IPS DF 4.7 (cell line): ENCODE data around the gene EXOSC7.
"Not testable (repeated sequence)": the region's sequence is repeated elsewhere in the genome, so short reads cannot be mapped to it uniquely, and the experiment has no call there.

ENCODE experiments used
- DNase-seq: peaks from one replicate; pipeline ENCODE4 v3.0.0-alpha.2; 2013; ENCODE audit warnings: low spot score; ENCODE audit errors: extremely low read depth

Gene EXOSC7

DNA sequence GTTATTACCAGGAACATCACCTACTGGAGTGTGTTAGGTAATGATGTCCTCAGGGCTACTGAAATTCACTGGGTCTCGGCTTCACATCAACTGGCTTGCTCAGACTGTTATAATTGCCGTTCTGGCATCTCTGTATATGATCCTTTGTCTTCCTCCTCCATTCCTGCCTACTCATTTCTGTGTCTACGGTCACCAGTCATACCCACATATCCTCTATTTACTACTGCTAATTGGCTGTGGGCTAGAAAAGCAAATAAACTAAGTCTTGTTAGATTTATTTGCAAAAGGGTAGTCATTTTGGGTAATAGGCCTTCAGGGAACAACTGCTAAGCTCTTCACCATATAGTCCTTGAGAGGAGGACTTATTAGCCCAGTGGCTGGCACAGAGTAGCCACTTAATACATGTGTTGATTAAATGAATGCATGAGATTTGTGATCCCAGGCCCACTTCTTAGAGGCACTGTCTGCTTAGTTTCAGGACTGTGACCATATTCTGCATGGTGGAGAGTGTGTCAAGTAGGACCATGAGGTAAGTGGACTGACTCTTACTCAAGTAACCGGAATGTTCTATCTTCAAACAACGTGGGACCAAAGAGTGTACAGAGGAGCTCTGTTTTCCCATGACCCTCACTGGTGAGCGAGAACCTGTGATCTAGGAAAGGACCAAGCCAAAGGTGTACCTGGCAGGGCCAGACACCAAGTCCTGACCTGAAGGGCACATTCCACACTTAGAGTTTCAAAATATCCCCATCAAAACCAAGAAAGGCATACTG lies 13.2 kb upstream of the EXOSC7 start:
- DNase-seq, result no peak

- no peak for DNase-seq
Observed at GRCh38 chr3:44963571-44964325, 12.3 kb upstream of the EXOSC7 start.

DNA sequence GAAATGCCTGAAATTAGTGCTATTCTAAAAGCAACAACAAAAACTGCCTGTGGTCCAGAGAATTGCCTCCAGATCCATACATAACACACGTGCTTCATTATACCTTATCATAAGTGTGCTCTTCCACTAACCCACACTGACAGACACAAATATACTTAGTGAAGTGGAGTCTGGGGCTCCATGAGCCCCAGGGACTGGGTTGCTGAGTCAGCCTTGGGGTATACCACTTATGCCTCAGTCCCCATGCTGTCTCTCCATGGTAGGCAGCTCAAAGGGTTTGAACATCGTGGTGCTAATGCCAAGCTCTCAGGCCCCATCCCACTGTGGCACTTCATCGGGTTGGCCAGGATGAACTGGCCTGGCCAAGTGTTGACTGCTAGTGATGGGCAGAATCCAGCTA lies 10.9 kb upstream of the EXOSC7 start:
- DNase-seq, result no peak

GRCh38 chr3:44966795-44967278 lies 9.2 kb upstream of the EXOSC7 start:
- no peak for DNase-seq

GRCh38 chr3:44968447-44968858 lies 7.6 kb upstream of the EXOSC7 start:
- no peak for DNase-seq

DNA sequence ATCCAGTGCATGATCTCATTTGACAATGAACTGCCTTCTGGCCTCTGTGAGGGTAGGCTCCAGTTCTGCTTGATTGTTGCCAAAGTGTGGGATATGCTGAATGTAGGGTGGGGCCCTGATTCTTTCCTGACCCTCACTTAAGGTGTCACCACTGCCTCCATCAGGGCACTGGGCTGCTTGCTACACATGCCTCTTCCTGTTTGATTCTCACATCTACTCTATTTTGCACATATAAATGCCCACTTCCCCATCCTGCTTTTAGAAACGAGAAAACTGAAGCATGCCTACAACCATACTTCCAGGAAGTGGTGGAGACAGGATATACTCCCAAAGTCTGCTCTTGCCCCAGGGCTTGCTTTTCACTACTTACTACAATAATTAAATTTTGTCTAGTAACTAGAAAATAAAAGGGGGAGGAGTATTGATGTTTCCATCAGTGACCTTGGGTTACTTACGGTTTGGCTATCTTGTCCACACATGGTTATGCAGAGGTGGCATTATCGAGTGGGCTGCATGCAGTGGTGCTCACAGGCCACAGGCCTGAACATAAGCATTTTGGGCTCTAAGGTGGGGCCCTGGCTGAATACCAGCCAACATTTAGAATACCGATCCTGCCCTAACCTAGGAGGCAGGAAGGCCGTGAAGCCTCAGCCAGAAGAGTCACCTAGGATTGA lies 6.8 kb upstream of the EXOSC7 start:
- no peak for DNase-seq

GRCh38 chr3:44969828-44970179 lies 6.2 kb upstream of the EXOSC7 start:
- DNase-seq, result no peak

GRCh38 chr3:44970926-44971490 lies 5.0 kb upstream of the EXOSC7 start:
- DNase-seq, result no peak

DNA sequence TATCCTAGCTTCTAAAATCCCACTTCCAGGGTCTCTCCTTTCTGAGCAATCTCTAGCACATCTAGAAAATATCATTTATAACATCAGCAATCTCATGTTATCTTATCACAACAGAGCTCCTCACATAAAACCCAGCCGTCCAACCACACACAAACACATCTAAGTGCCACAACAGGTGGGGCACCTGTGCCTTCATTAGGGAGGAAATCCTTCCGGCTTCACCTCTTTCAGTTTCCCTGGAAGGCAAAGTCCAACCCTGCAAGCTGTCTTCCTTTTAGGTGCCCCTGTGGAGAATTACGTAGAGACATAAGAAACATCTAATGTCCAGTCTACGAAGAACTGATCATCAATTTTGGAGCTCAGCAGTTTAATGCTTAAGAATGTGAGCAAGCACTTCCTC lies 1.6 kb upstream of the EXOSC7 start:
- no peak for DNase-seq

- DNase-seq, result no peak
Observed at GRCh38 chr3:44981220-44981619, 5.2 kb downstream of the EXOSC7 start.

DNA sequence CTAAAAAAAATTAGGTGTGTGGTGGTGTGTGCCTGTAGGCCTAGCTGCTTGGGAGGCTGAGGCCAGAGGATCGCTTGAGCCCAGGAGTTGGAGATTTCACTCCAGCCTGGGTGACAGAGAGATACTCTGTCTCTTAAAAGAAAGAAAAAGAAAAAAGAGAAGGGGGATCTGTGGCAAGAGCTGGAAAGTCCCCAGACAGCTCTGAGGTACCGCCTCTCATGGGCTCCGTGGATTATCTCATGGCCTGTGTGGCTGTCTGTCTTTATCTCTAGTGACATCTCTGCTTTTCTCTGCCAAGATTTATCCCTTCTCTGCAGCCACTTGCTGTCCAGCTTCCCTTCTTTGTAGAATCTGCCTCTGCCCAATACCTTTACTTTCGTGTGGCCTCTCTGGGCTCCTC lies 5.7 kb downstream of the EXOSC7 start:
- no peak for DNase-seq

GRCh38 chr3:44982817-44983216 lies 6.8 kb downstream of the EXOSC7 start:
- DNase-seq, result no peak

DNA sequence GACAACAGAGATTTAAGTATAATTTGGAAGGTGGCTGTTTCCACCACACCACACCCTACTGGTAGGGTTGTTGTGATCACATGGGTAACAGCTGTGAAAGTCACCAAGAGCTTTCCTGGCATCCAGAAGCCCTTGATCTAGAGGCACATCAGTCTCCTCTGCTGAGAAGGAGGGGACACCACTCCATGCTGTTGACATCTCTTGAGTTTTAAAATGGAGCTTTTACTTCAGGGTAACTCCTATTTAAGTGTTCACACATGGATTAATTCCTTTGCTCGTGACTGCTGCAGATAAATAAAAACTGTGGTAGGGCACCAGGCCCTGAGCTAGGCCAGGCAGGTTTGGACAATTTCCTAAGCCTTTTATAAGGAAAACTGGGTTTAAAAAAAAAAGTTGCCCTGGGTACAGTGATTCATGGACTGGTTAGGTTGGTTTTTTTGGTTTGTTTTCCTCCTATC lies 7.5 kb downstream of the EXOSC7 start:
- no peak for DNase-seq

GRCh38 chr3:44984335-44984734 lies 8.3 kb downstream of the EXOSC7 start:
- DNase-seq, result no peak

DNA sequence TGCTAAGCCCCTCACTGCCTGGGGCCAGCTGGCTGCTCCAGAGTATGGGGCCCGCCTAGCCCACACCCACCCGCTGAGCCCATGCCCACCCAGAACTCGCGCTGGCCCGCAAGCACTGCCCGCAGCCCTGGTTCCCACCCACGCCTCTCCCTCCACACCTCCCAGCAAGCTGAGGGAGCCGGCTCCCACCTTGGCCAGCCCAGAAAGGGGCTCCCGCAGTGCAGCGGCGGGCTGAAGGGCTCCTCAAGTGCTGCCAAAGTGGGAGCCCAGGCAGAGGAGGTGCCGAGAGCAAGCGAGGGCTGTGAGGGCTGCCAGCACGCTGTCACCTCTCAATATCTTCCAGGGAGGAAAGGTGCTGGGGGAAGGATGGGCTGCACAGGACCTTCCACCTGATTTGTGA lies 10.3 kb downstream of the EXOSC7 start:
- not testable (repeated sequence) for DNase-seq

DNA sequence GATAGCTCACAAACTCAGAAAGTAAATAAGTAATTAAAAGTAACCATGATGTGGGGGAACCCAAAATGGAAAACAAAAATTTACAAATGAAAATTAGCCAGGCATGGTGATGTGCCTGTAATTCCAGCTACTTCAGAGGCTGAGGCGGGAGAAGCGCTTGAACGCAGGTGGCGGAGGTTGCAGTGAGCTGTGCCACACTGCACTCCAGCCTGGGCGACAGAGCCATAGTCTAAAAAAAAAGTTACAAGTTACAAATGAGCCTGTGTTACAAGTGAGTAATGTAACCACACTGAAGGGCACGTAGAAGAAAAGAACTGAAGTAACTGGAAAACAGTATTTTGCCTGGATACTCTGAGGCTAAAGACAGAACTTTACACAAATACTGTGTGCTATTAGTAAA lies 11.3 kb downstream of the EXOSC7 start:
- DNase-seq, result no peak

DNA sequence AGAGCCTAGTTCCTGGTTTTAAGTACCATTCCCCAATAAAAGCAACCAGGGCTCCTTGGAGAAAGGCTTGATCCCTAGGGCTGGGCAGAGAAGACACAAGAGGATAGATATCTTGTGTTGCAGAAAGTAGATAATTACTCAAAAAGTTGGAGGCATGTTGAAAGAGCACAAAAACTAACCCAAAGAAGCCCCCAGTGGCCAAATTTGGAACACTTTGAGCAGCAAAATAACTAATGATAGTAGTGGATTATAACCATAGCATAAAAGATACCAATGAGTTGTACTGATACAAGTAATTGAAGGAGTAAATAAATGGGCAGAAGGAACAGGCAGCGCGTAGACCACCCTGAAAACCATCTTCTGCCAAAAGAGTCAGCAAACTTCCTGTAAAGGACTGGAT lies 12.0 kb downstream of the EXOSC7 start:
- no peak for DNase-seq

GRCh38 chr3:44989141-44989540 lies 13.1 kb downstream of the EXOSC7 start:
- DNase-seq, result no peak

DNA sequence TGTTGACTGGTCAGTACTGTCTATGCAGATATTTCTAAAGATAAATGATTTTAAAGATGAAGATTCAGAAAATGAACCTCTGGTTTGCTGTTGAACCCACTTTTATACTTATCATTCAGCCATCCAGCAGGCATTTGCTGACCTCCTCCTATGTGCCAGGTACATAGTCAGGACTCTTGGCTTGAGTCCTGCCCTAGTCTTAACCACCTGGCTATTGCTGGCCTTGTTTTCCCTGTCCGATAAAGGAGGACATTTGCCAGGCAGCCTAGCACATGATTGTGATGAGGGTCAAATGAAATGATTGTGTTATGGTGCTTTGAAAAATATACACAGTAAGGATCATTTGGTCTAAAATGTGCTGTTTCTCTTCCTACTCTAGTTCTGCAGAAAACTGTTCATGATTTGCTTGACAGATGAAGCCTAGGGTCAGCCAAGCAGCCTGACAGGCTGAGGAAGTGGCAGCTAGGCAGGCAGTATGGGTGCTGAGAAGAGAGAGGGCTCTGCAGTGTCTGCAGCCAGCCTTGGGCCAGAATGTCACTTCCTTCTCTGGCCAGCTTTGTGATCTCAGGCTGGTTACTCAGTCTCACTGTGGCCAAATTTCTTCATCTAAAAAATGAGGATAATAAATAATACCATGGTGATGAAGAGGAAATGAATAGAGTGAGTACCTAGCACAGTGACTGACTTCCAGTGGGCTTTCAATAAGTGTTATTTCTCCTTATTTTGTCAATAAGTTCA lies 13.8 kb downstream of the EXOSC7 start:
- no peak for DNase-seq

GRCh38 chr3:44991326-44991725 lies 15.3 kb downstream of the EXOSC7 start:
- DNase-seq, result no peak
